ENCODE results near the gene CFAP69.
A peak's percentile ranks its signal among the peaks of the same experiment; 100 is the strongest.
"Not testable (repeated sequence)": the region's sequence is repeated elsewhere in the genome, so short reads cannot be mapped to it uniquely, and the experiment has no call there.

The CFAP69 gene

GRCh38 chr7:90242369-90243168, 2.4 kb upstream of the CFAP69 start:
- FAIRE-seq: peak; percentile 71
- TF ChIP-seq POU2F2 (IDR thresholded peaks at IDR 0.05; ENCODE audit: low read depth, low read length) (no peak), POLR2AphosphoS5 (IDR thresholded peaks at IDR 0.05; ENCODE audit: low read depth, low read length) (no peak), SPI1 (IDR thresholded peaks at IDR 0.05; ENCODE audit: low read depth, low read length) (peak; percentile 73)

GRCh38 chr7:90243556-90243955, 1.4 kb upstream of the CFAP69 start:
- peak; percentile 16 for FAIRE-seq
- no peak for DNase-seq (ENCODE audit: insufficient read length, low spot score)
- TF ChIP-seq PAX5 (IDR thresholded peaks at IDR 0.05; ENCODE audit: insufficient read depth, low read length, severe bottlenecking) (no peak), SPI1 (IDR thresholded peaks at IDR 0.05; ENCODE audit: low read depth, low read length) (no peak), POLR2A (IDR thresholded peaks at IDR 0.05; ENCODE audit: low read depth, low read length) (no peak), POLR2AphosphoS5 (IDR thresholded peaks at IDR 0.05; ENCODE audit: low read depth, low read length) (no peak), POU2F2 (IDR thresholded peaks at IDR 0.05; ENCODE audit: low read depth, low read length) (no peak), TAF1 (IDR thresholded peaks at IDR 0.05; ENCODE audit: low read depth, low read length) (no peak)

More at GRCh38 chr7:90242369-90243168, 2.4 kb upstream of the CFAP69 start:
- no peak for DNase-seq (ENCODE audit: insufficient read length, low spot score)

- TF ChIP-seq POU2F2 (IDR thresholded peaks at IDR 0.05; ENCODE audit: low read depth, low read length) (no peak), PAX5 (IDR thresholded peaks at IDR 0.05; ENCODE audit: insufficient read depth, low read length, severe bottlenecking) (no peak), TAF1 (IDR thresholded peaks at IDR 0.05; ENCODE audit: low read depth, low read length) (no peak), SPI1 (IDR thresholded peaks at IDR 0.05; ENCODE audit: low read depth, low read length) (no peak), POLR2AphosphoS5 (IDR thresholded peaks at IDR 0.05; ENCODE audit: low read depth, low read length) (no peak), POLR2A (IDR thresholded peaks at IDR 0.05; ENCODE audit: low read depth, low read length) (no peak)
- FAIRE-seq (no peak), DNase-seq (ENCODE audit: insufficient read length, low spot score) (no peak)
These were observed 437 bp upstream of the CFAP69 start for GRCh38 chr7:90244565-90244908.

GRCh38 chr7:90246171-90246570, 1.2 kb downstream of the CFAP69 start:
- DNase-seq (ENCODE audit: insufficient read length, low spot score) (no peak), FAIRE-seq (no peak)
- TF ChIP-seq TAF1 (IDR thresholded peaks at IDR 0.05; ENCODE audit: low read depth, low read length) (no peak), SPI1 (IDR thresholded peaks at IDR 0.05; ENCODE audit: low read depth, low read length) (no peak), POU2F2 (IDR thresholded peaks at IDR 0.05; ENCODE audit: low read depth, low read length) (no peak), POLR2A (IDR thresholded peaks at IDR 0.05; ENCODE audit: low read depth, low read length) (no peak), PAX5 (IDR thresholded peaks at IDR 0.05; ENCODE audit: insufficient read depth, low read length, severe bottlenecking) (no peak), POLR2AphosphoS5 (IDR thresholded peaks at IDR 0.05; ENCODE audit: low read depth, low read length) (no peak)

- DNase-seq (ENCODE audit: insufficient read length, low spot score) (no peak), FAIRE-seq (no peak)
- TF ChIP-seq POU2F2 (IDR thresholded peaks at IDR 0.05; ENCODE audit: low read depth, low read length) (no peak), SPI1 (IDR thresholded peaks at IDR 0.05; ENCODE audit: low read depth, low read length) (no peak), PAX5 (IDR thresholded peaks at IDR 0.05; ENCODE audit: insufficient read depth, low read length, severe bottlenecking) (no peak), TAF1 (IDR thresholded peaks at IDR 0.05; ENCODE audit: low read depth, low read length) (no peak)
These were observed 3.7 kb downstream of the CFAP69 start for GRCh38 chr7:90248706-90249105.

- TF ChIP-seq SPI1 (IDR thresholded peaks at IDR 0.05; ENCODE audit: low read depth, low read length): no peak
- no peak for TF ChIP-seq PAX5 (IDR thresholded peaks at IDR 0.05; ENCODE audit: insufficient read depth, low read length, severe bottlenecking)
- TF ChIP-seq POU2F2 (IDR thresholded peaks at IDR 0.05; ENCODE audit: low read depth, low read length): no peak
- no peak for TF ChIP-seq POLR2A (IDR thresholded peaks at IDR 0.05; ENCODE audit: low read depth, low read length)
- TF ChIP-seq TAF1 (IDR thresholded peaks at IDR 0.05; ENCODE audit: low read depth, low read length): no peak
- no peak for TF ChIP-seq POLR2AphosphoS5 (IDR thresholded peaks at IDR 0.05; ENCODE audit: low read depth, low read length)
- no peak for DNase-seq (ENCODE audit: insufficient read length, low spot score)
- no peak for FAIRE-seq
These were observed 5.8 kb downstream of the CFAP69 start for GRCh38 chr7:90250601-90251303.

- FAIRE-seq (no peak), DNase-seq (ENCODE audit: insufficient read length, low spot score) (no peak)
- no peak for TF ChIP-seq POLR2AphosphoS5 (IDR thresholded peaks at IDR 0.05; ENCODE audit: low read depth, low read length)
- no peak for TF ChIP-seq POU2F2 (IDR thresholded peaks at IDR 0.05; ENCODE audit: low read depth, low read length)
- no peak for TF ChIP-seq POLR2A (IDR thresholded peaks at IDR 0.05; ENCODE audit: low read depth, low read length)
- TF ChIP-seq PAX5 (IDR thresholded peaks at IDR 0.05; ENCODE audit: insufficient read depth, low read length, severe bottlenecking): no peak
- TF ChIP-seq SPI1 (IDR thresholded peaks at IDR 0.05; ENCODE audit: low read depth, low read length): no peak
- TF ChIP-seq TAF1 (IDR thresholded peaks at IDR 0.05; ENCODE audit: low read depth, low read length): no peak
These were observed 6.3 kb downstream of the CFAP69 start for GRCh38 chr7:90251304-90251635.

GRCh38 chr7:90256011-90256410, 11.0 kb downstream of the CFAP69 start:
- FAIRE-seq; DNase-seq (ENCODE audit: insufficient read length, low spot score): not testable (repeated sequence)

GRCh38 chr7:90256778-90257177, 11.8 kb downstream of the CFAP69 start:
- FAIRE-seq (no peak), DNase-seq (ENCODE audit: insufficient read length, low spot score) (no peak)
- no peak for TF ChIP-seq POU2F2 (IDR thresholded peaks at IDR 0.05; ENCODE audit: low read depth, low read length)
- no peak for TF ChIP-seq POLR2AphosphoS5 (IDR thresholded peaks at IDR 0.05; ENCODE audit: low read depth, low read length)
- TF ChIP-seq POLR2A (IDR thresholded peaks at IDR 0.05; ENCODE audit: low read depth, low read length): no peak
- no peak for TF ChIP-seq TAF1 (IDR thresholded peaks at IDR 0.05; ENCODE audit: low read depth, low read length)
- TF ChIP-seq PAX5 (IDR thresholded peaks at IDR 0.05; ENCODE audit: insufficient read depth, low read length, severe bottlenecking): no peak
- no peak for TF ChIP-seq SPI1 (IDR thresholded peaks at IDR 0.05; ENCODE audit: low read depth, low read length)

GRCh38 chr7:90261441-90261840, 16.5 kb downstream of the CFAP69 start:
- no peak for DNase-seq (ENCODE audit: insufficient read length, low spot score)
- no peak for FAIRE-seq
- TF ChIP-seq POLR2A (IDR thresholded peaks at IDR 0.05; ENCODE audit: low read depth, low read length): no peak
- no peak for TF ChIP-seq POLR2AphosphoS5 (IDR thresholded peaks at IDR 0.05; ENCODE audit: low read depth, low read length)
- no peak for TF ChIP-seq POU2F2 (IDR thresholded peaks at IDR 0.05; ENCODE audit: low read depth, low read length)
- TF ChIP-seq PAX5 (IDR thresholded peaks at IDR 0.05; ENCODE audit: insufficient read depth, low read length, severe bottlenecking): no peak
- no peak for TF ChIP-seq SPI1 (IDR thresholded peaks at IDR 0.05; ENCODE audit: low read depth, low read length)
- TF ChIP-seq TAF1 (IDR thresholded peaks at IDR 0.05; ENCODE audit: low read depth, low read length): no peak

Data from GM12891 (cell line).